Endothelial cell of umbilical vein (primary cell): ENCODE data around the gene PUDP.

ENCODE experiments used
- CTCF ChIP-seq, 2 donors: IDR thresholded peaks; 1 replicate in 1 of 2; 2 replicates in 1 of 2; pipeline ENCODE4 v1.5.1; 2011; ENCODE audit warnings: low read length in 2 of 2, mild to moderate bottlenecking in 2 of 2, moderate library complexity in 2 of 2, control low read depth in 1 of 2, inconsistent platforms in 1 of 2, low read depth in 1 of 2; ENCODE audit not compliant: insufficient read depth in 1 of 2; ENCODE audit errors: extremely low read depth in 1 of 2
- MAX ChIP-seq: IDR thresholded peaks from 2 replicates; pipeline ENCODE4 v1.6.1; 2011; ENCODE audit not compliant: insufficient read depth, insufficient read length
- POLR2A ChIP-seq: IDR thresholded peaks from 2 replicates; pipeline ENCODE4 v1.6.1; 2012; ENCODE audit warnings: low read depth, mild to moderate bottlenecking, control low read depth, low read length
- POLR2AphosphoS5 ChIP-seq: IDR thresholded peaks from 2 replicates; pipeline ENCODE4 v1.6.1; 2012; ENCODE audit warnings: low read depth, mild to moderate bottlenecking, control low read depth, low read length, moderate library complexity; ENCODE audit not compliant: insufficient read depth

- TF ChIP-seq CTCF (IDR thresholded peaks at IDR 0.05; ENCODE audit: extremely low read depth in 1 of 2, insufficient read depth in 1 of 2, low read depth in 1 of 2, low read length in 2 of 2) (no peak), POLR2A (no peak), POLR2AphosphoS5 (no peak), MAX (no peak)
These were observed 88.1 kb downstream of the PUDP start for GRCh38 chrX:7059859-7060258.
